NCI-H1105 (cell line): ENCODE results near the gene LIN7B.
A peak's percentile ranks its signal among the peaks of the same experiment; 100 is the strongest.
"Not testable (repeated sequence)": the region's sequence is repeated elsewhere in the genome, so short reads cannot be mapped to it uniquely, and the experiment has no call there.

Experiments used
- DNase-seq: peaks from one replicate; lab custom pipeline; 2025; lab: John Stamatoyannopoulos, UW

LIN7B gene

GRCh38 chr19:49119411-49120324 lies 5.5 kb downstream of the LIN7B start, which contains the start of gene PPFIA3:
TSS of gene PPFIA3 (plus strand) at chr19:49119544. CDS start at chr19:49127874, 8,330 bp downstream.
- no peak for DNase-seq

GRCh38 chr19:49120325-49120683 lies 6.1 kb downstream of the LIN7B start:
- DNase-seq: no peak

- no peak for DNase-seq
Measured at GRCh38 chr19:49120868-49121267, 6.7 kb downstream of the LIN7B start.

GRCh38 chr19:49121841-49122240 lies 7.7 kb downstream of the LIN7B start:
- not testable (repeated sequence) for DNase-seq

GRCh38 chr19:49123285-49123684 lies 9.1 kb downstream of the LIN7B start:
- DNase-seq: not testable (repeated sequence)

- DNase-seq: no peak
Measured at GRCh38 chr19:49125025-49125731, 11.0 kb downstream of the LIN7B start.

GRCh38 chr19:49126575-49126974 lies 12.4 kb downstream of the LIN7B start:
- DNase-seq: no peak

- not testable (repeated sequence) for DNase-seq
Measured at GRCh38 chr19:49127225-49127624, 13.1 kb downstream of the LIN7B start.

GRCh38 chr19:49127674-49128544 lies 13.7 kb downstream of the LIN7B start:
- DNase-seq: peak; percentile 93

- DNase-seq: no peak
Measured at GRCh38 chr19:49128545-49129237, 14.5 kb downstream of the LIN7B start.

- no peak for DNase-seq
Measured at GRCh38 chr19:49129238-49129583, 15.0 kb downstream of the LIN7B start.

- no peak for DNase-seq
Measured at GRCh38 chr19:49130325-49130724, 16.2 kb downstream of the LIN7B start.

GRCh38 chr19:49132974-49133609 lies 18.9 kb downstream of the LIN7B start:
- DNase-seq: peak; percentile 69

- peak; percentile 74 for DNase-seq
Measured at GRCh38 chr19:49133621-49134454, 19.7 kb downstream of the LIN7B start.

- DNase-seq: no peak
Measured at GRCh38 chr19:49135686-49136085, 21.5 kb downstream of the LIN7B start.

- DNase-seq: no peak
Measured at GRCh38 chr19:49136771-49137171, 22.6 kb downstream of the LIN7B start.

- DNase-seq: no peak
Measured at GRCh38 chr19:49140951-49141350, 26.8 kb downstream of the LIN7B start.

GRCh38 chr19:49141352-49141751 lies 27.2 kb downstream of the LIN7B start:
- DNase-seq: no peak

GRCh38 chr19:49142866-49143335 lies 28.7 kb downstream of the LIN7B start:
- no peak for DNase-seq
